Stimulated activated CD4-positive, alpha-beta T cell treated with anti-CD3 and anti-CD28 coated beads, Interleukin-4, amount 100 ng/mL, for 4 hours (primary cell): Measurements from ENCODE around the gene IRF8.
"Not testable (repeated sequence)": the region's sequence is repeated elsewhere in the genome, so short reads cannot be mapped to it uniquely, and the experiment has no call there.

Experiments
- DNase-seq, 2 experiments: peaks; one replicate each; pipeline ENCODE4 v3.0.0-alpha.2; 2020

Gene IRF8

GRCh38 chr16:85897382-85897781 lies 1.6 kb upstream of the IRF8 start:
- no peak for DNase-seq

- no peak for DNase-seq
Measured at GRCh38 chr16:85899444-85899843, 482 bp downstream of the IRF8 start.

GRCh38 chr16:85900027-85900792 lies 1.2 kb downstream of the IRF8 start:
- no peak for DNase-seq

GRCh38 chr16:85901110-85901509 lies 2.1 kb downstream of the IRF8 start:
- DNase-seq = no peak

GRCh38 chr16:85901773-85902365 lies 2.9 kb downstream of the IRF8 start:
- DNase-seq = no peak

- peak in 1 of 2 experiments; percentile 68 for DNase-seq
Measured at GRCh38 chr16:85902366-85903155, 3.6 kb downstream of the IRF8 start.

GRCh38 chr16:85903559-85903958 lies 4.6 kb downstream of the IRF8 start:
- DNase-seq = no peak

- no peak for DNase-seq
Measured at GRCh38 chr16:85905110-85906095, 6.4 kb downstream of the IRF8 start.

- DNase-seq = no peak
Measured at GRCh38 chr16:85906349-85906748, 7.4 kb downstream of the IRF8 start.

GRCh38 chr16:85907231-85907630 lies 8.3 kb downstream of the IRF8 start:
- DNase-seq = not testable (repeated sequence)

- no peak for DNase-seq
Measured at GRCh38 chr16:85908444-85908843, 9.5 kb downstream of the IRF8 start.

- DNase-seq = no peak
Measured at GRCh38 chr16:85908889-85909589, 10.1 kb downstream of the IRF8 start.

- no peak for DNase-seq
Measured at GRCh38 chr16:85909932-85910853, 11.2 kb downstream of the IRF8 start.

GRCh38 chr16:85910854-85911247 lies 11.9 kb downstream of the IRF8 start:
- no peak for DNase-seq

- no peak for DNase-seq
Measured at GRCh38 chr16:85911251-85911930, 12.4 kb downstream of the IRF8 start.

GRCh38 chr16:85912211-85912974 lies 13.4 kb downstream of the IRF8 start:
- DNase-seq = no peak

GRCh38 chr16:85913141-85913601 lies 14.2 kb downstream of the IRF8 start:
- DNase-seq = no peak

GRCh38 chr16:85913688-85914422 lies 14.9 kb downstream of the IRF8 start:
- no peak for DNase-seq

GRCh38 chr16:85914423-85914794 lies 15.4 kb downstream of the IRF8 start:
- DNase-seq = no peak
